ENCODE data around the gene SNAPC5.

DNA sequence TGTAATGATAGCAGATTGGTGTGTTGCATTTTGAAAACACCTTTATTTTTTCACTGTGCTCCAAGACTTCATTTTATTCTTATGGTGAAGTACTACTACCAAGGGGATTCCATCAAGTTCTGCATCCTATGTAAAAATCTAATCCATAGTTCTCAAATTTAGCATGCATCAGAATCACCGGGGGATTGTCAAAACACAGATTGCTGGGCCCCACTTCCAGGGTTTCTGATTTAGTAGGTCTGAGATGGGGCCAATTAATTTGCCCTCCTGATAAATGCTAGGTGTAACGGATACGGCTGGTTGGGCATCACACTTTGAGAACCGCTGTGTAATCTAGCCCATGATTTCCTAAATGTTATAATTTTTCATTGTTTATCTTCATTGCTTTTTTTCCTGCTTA, 8.3 kb upstream of the SNAPC5 start:
- TF ChIP-seq SIN3A (IDR thresholded peaks at IDR 0.05; ENCODE audit: borderline replicate concordance, insufficient read depth, low read length), result no peak
- no peak for TF ChIP-seq POLR2AphosphoS5 (IDR thresholded peaks at IDR 0.05; ENCODE audit: low read depth, low read length)
- TF ChIP-seq TAF1 (IDR thresholded peaks at IDR 0.05; ENCODE audit: borderline replicate concordance, insufficient read depth, low read length), result no peak
- TF ChIP-seq, protein P1, sequence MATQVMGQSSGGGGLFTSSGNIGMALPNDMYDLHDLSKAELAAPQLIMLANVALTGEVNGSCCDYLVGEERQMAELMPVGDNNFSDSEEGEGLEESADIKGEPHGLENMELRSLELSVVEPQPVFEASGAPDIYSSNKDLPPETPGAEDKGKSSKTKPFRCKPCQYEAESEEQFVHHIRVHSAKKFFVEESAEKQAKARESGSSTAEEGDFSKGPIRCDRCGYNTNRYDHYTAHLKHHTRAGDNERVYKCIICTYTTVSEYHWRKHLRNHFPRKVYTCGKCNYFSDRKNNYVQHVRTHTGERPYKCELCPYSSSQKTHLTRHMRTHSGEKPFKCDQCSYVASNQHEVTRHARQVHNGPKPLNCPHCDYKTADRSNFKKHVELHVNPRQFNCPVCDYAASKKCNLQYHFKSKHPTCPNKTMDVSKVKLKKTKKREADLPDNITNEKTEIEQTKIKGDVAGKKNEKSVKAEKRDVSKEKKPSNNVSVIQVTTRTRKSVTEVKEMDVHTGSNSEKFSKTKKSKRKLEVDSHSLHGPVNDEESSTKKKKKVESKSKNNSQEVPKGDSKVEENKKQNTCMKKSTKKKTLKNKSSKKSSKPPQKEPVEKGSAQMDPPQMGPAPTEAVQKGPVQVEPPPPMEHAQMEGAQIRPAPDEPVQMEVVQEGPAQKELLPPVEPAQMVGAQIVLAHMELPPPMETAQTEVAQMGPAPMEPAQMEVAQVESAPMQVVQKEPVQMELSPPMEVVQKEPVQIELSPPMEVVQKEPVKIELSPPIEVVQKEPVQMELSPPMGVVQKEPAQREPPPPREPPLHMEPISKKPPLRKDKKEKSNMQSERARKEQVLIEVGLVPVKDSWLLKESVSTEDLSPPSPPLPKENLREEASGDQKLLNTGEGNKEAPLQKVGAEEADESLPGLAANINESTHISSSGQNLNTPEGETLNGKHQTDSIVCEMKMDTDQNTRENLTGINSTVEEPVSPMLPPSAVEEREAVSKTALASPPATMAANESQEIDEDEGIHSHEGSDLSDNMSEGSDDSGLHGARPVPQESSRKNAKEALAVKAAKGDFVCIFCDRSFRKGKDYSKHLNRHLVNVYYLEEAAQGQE (IDR thresholded peaks at IDR 0.05; ENCODE audit: insufficient read depth in 1 of 2, low read depth in 2 of 2, low read length in 2 of 2), result no peak
- no peak for TF ChIP-seq FOXP2 (optimal IDR thresholded peaks at IDR 0.05; ENCODE audit: borderline replicate concordance, extremely low read depth, extremely low read length, insufficient read depth)

Data from PFSK-1 (cell line).